NT2/D1 (cell line): ENCODE measurements around the gene CENPF.

Experiments used
- SUZ12 ChIP-seq: IDR thresholded peaks from 2 replicates; pipeline ENCODE4 v1.6.1; 2011; ENCODE audit not compliant: insufficient read length, insufficient read depth; ENCODE audit errors: extremely low read depth
- YY1 ChIP-seq: IDR thresholded peaks from 2 replicates; pipeline ENCODE4 v1.6.1; 2011; ENCODE audit not compliant: insufficient read length, insufficient read depth

DNA sequence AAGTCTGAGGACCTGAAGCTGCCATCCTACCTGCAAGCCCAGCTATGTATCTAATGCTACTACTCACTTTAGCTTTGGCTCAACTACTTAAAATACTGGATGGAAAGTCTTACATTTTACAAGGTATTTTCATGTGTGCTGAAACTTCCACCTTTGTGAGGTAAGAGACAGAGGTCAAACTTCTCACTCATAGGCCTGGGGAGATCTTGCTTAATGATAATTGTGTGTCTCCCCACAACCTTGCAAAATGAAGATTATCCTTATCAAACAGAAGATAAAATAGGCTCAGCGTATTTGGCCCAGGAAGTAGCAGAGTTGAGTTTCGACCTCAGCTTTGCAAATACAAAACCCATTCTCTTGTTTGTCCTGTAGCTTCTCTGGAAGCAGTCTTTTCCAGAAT, 63.7 kb downstream of the CENPF start:
- no peak for TF ChIP-seq YY1
- no peak for TF ChIP-seq SUZ12
